Immature natural killer cell (primary cell): ENCODE data around the gene CNGA4. TPM values are rescaled to one million over a fixed set of nuclear protein-coding genes. Genes with fewer than 3 reads are reported as not detected.

ENCODE experiments used
- DNase-seq, 3 donors: peaks; one replicate each; pipeline ENCODE4 v3.0.0; 2022; ENCODE audit warnings: mixed read lengths in 1 of 3
- H3K27ac Mint-ChIP-seq, 6 donors: one replicate each; pipeline ENCODE4 v1.8.0; 2020; ENCODE audit warnings: mixed read lengths in 6 of 6, mild to moderate bottlenecking in 5 of 6, inconsistent platforms in 4 of 6, moderate library complexity in 3 of 6
- H3K27me3 Mint-ChIP-seq, 3 donors: one replicate each; pipeline ENCODE4 v1.8.0; 2020 to 2021; ENCODE audit warnings: low read depth in 3 of 3, mild to moderate bottlenecking in 3 of 3, mixed read lengths in 3 of 3, moderate library complexity in 3 of 3, inconsistent platforms in 1 of 3
- H3K36me3 Mint-ChIP-seq, 3 donors: one replicate each; pipeline ENCODE4 v1.8.0; 2020; ENCODE audit warnings: mixed read lengths in 3 of 3, inconsistent platforms in 2 of 3, mild to moderate bottlenecking in 2 of 3
- H3K4me1 Mint-ChIP-seq, 2 donors: one replicate each; pipeline ENCODE4 v1.8.0; 2020; ENCODE audit warnings: inconsistent platforms in 2 of 2, mild to moderate bottlenecking in 2 of 2, mixed read lengths in 2 of 2, moderate library complexity in 1 of 2
- H3K4me3 Mint-ChIP-seq, 5 donors: one replicate each; pipeline ENCODE4 v1.8.0; 2020; ENCODE audit warnings: mild to moderate bottlenecking in 5 of 5, mixed read lengths in 5 of 5, inconsistent platforms in 3 of 5, moderate library complexity in 3 of 5
- H3K9me3 Mint-ChIP-seq, 6 donors: one replicate each; pipeline ENCODE4 v1.8.0; 2020; ENCODE audit warnings: mild to moderate bottlenecking in 6 of 6, mixed read lengths in 6 of 6, inconsistent platforms in 4 of 6, moderate library complexity in 3 of 6
- polyA plus RNA-seq, 3 donors: library from polyadenylated mRNA; unstranded; fragments of 300-500 nt; fragmentation: Illumina TruSeq; gene quantifications; one replicate each; pipeline ENCODE4 v1.2.3, GENCODE V29; 2021

The CNGA4 gene
- not detected for polyA plus RNA-seq

GRCh38 chr11:6238902-6239301, at the start of gene CNGA4:
CNGA4 (plus strand) TSS chr11:6239089; CDS start chr11:6239207, 118 bp downstream.
- H3K27me3 Mint-ChIP-seq = peaks cover 3 to 7% (median 5%) of the 10 kb centered on the region in 3 donors
- no peak within 1 kb of the TSS for H3K4me3 Mint-ChIP-seq
- no peak within 1 kb of the TSS for H3K27ac Mint-ChIP-seq
- peaks cover 12 to 17% of the 10 kb centered on the region in 2 donors for H3K4me1 Mint-ChIP-seq
- DNase-seq = no peak
- H3K36me3 Mint-ChIP-seq = no peaks in the 10 kb centered on the region
- H3K9me3 Mint-ChIP-seq = no peaks in the 10 kb centered on the region

- H3K36me3 Mint-ChIP-seq = peaks cover 0 to 3% (median 0%) of the 10 kb centered on the region in 3 donors
- no peak overlapping the region for H3K4me3 Mint-ChIP-seq
- peaks cover 0 to 1% (median 0%) of the 10 kb centered on the region in 3 donors for H3K27me3 Mint-ChIP-seq
- H3K4me1 Mint-ChIP-seq = peaks cover 10 to 22% of the 10 kb centered on the region in 2 donors
- H3K27ac Mint-ChIP-seq = no peak overlapping the region
- H3K9me3 Mint-ChIP-seq = peaks cover 0 to 2% (median 0%) of the 10 kb centered on the region in 6 donors
- no peak for DNase-seq
These were observed 47.1 kb upstream of the CNGA4 start for GRCh38 chr11:6191742-6192141.

- Mint-ChIP-seq H3K4me3 (no peak overlapping the region), H3K36me3 (peaks cover 0 to 3% (median 0%) of the 10 kb centered on the region in 3 donors), H3K27me3 (peaks cover 2 to 3% (median 2%) of the 10 kb centered on the region in 3 donors), H3K9me3 (peaks cover 0 to 2% (median 0%) of the 10 kb centered on the region in 6 donors), H3K27ac (peak overlapping the region in 4 of 6 donors; percentile 25 to 69 (median 48)), H3K4me1 (peaks cover 34 to 46% of the 10 kb centered on the region in 2 donors)
- DNase-seq = no peak
These were observed 44.8 kb upstream of the CNGA4 start for GRCh38 chr11:6194065-6194581.

GRCh38 chr11:6196396-6196795, 42.5 kb upstream of the CNGA4 start:
- peak; percentile 50 to 67 (median 59) for DNase-seq
- Mint-ChIP-seq H3K27ac (peak overlapping the region; percentile 67 to 92 (median 86)), H3K4me3 (peak overlapping the region; percentile 18 to 79 (median 70)), H3K36me3 (peaks cover 0 to 6% (median 0%) of the 10 kb centered on the region in 3 donors), H3K9me3 (peaks cover 0 to 2% (median 0%) of the 10 kb centered on the region in 6 donors), H3K27me3 (peaks cover 2 to 3% (median 2%) of the 10 kb centered on the region in 3 donors), H3K4me1 (peaks cover 54 to 67% of the 10 kb centered on the region in 2 donors)

GRCh38 chr11:6197466-6198200, 41.3 kb upstream of the CNGA4 start:
- Mint-ChIP-seq H3K4me3 (peak overlapping the region in 4 of 5 donors; percentile 9 to 70 (median 42)), H3K27me3 (peaks cover 2 to 3% (median 2%) of the 10 kb centered on the region in 3 donors), H3K4me1 (peaks cover 66 to 78% of the 10 kb centered on the region in 2 donors), H3K36me3 (peaks cover 0 to 6% (median 0%) of the 10 kb centered on the region in 3 donors), H3K9me3 (peaks cover 0 to 2% (median 0%) of the 10 kb centered on the region in 6 donors), H3K27ac (peak overlapping the region in 5 of 6 donors; percentile 82 to 88 (median 84))
- no peak for DNase-seq

- no peak for DNase-seq
- H3K27me3 Mint-ChIP-seq = peaks cover 2 to 4% (median 3%) of the 10 kb centered on the region in 3 donors
- peaks cover 0 to 6% (median 0%) of the 10 kb centered on the region in 3 donors for H3K36me3 Mint-ChIP-seq
- H3K4me1 Mint-ChIP-seq = peaks cover 83 to 91% of the 10 kb centered on the region in 2 donors
- H3K4me3 Mint-ChIP-seq = peak within 1 kb of the TSS in 2 of 5 donors; percentile 38 to 73
- peak within 1 kb of the TSS; percentile 28 to 91 (median 86) for H3K27ac Mint-ChIP-seq
- H3K9me3 Mint-ChIP-seq = peaks cover 0 to 2% (median 0%) of the 10 kb centered on the region in 6 donors
These were observed 39.6 kb upstream of the CNGA4 start, which contains the start of gene OR52W1 for GRCh38 chr11:6199174-6199810. OR52W1 (plus strand) TSS chr11:6199224; CDS start chr11:6199224, 0 bp downstream.

- Mint-ChIP-seq H3K27me3 (peaks cover 2 to 4% (median 3%) of the 10 kb centered on the region in 3 donors), H3K4me3 (peak overlapping the region; percentile 52 to 82 (median 73)), H3K9me3 (peaks cover 0 to 2% (median 0%) of the 10 kb centered on the region in 6 donors), H3K36me3 (peaks cover 5 to 6% (median 5%) of the 10 kb centered on the region in 3 donors), H3K4me1 (peaks cover 86 to 96% of the 10 kb centered on the region in 2 donors), H3K27ac (peak overlapping the region; percentile 85 to 96 (median 90))
- peak; percentile 68 to 76 (median 74) for DNase-seq
These were observed 37.9 kb upstream of the CNGA4 start for GRCh38 chr11:6200975-6201374.

GRCh38 chr11:6201481-6201880, 37.4 kb upstream of the CNGA4 start:
- Mint-ChIP-seq H3K27ac (peak overlapping the region; percentile 85 to 96 (median 90)), H3K4me1 (peaks cover 82 to 90% of the 10 kb centered on the region in 2 donors), H3K4me3 (peak overlapping the region; percentile 52 to 82 (median 73)), H3K9me3 (peaks cover 0 to 1% (median 0%) of the 10 kb centered on the region in 6 donors), H3K36me3 (peaks cover 3 to 5% (median 5%) of the 10 kb centered on the region in 3 donors), H3K27me3 (peaks cover 2 to 4% (median 3%) of the 10 kb centered on the region in 3 donors)
- DNase-seq = peak in 2 of 3 donors; percentile 21 to 42

GRCh38 chr11:6202041-6202440, 36.8 kb upstream of the CNGA4 start:
- Mint-ChIP-seq H3K4me1 (peaks cover 82 to 86% of the 10 kb centered on the region in 2 donors), H3K27ac (peak overlapping the region; percentile 85 to 96 (median 90)), H3K36me3 (peaks cover 3 to 10% (median 5%) of the 10 kb centered on the region in 3 donors), H3K4me3 (peak overlapping the region; percentile 52 to 82 (median 73)), H3K27me3 (peaks cover 2 to 4% (median 3%) of the 10 kb centered on the region in 3 donors), H3K9me3 (no peaks in the 10 kb centered on the region)
- DNase-seq = no peak

- Mint-ChIP-seq H3K27ac (peak overlapping the region; percentile 84 to 95 (median 88)), H3K36me3 (peaks cover 3 to 11% (median 5%) of the 10 kb centered on the region in 3 donors), H3K27me3 (peaks cover under 1 to 2% (median 2%) of the 10 kb centered on the region in 3 donors), H3K4me1 (peaks cover 71 to 74% of the 10 kb centered on the region in 2 donors), H3K4me3 (peak overlapping the region; percentile 66 to 85 (median 74)), H3K9me3 (no peaks in the 10 kb centered on the region)
- peak; percentile 46 to 54 (median 52) for DNase-seq
These were observed 35.6 kb upstream of the CNGA4 start for GRCh38 chr11:6203327-6203726.

GRCh38 chr11:6204706-6205105, 34.2 kb upstream of the CNGA4 start:
- Mint-ChIP-seq H3K4me3 (no peak overlapping the region), H3K4me1 (peaks cover 60 to 64% of the 10 kb centered on the region in 2 donors), H3K27ac (peak overlapping the region in 4 of 6 donors; percentile 9 to 88 (median 50)), H3K9me3 (no peaks in the 10 kb centered on the region), H3K27me3 (peaks cover 0 to 2% (median 0%) of the 10 kb centered on the region in 3 donors), H3K36me3 (peaks cover 9 to 19% (median 11%) of the 10 kb centered on the region in 3 donors)
- DNase-seq = no peak

GRCh38 chr11:6205366-6205765, 33.5 kb upstream of the CNGA4 start, which contains the start of gene C11orf42:
C11orf42 (plus strand) TSS chr11:6205557; CDS start chr11:6205616, 59 bp downstream.
- no peak for DNase-seq
- Mint-ChIP-seq H3K4me1 (peaks cover 54 to 58% of the 10 kb centered on the region in 2 donors), H3K4me3 (no peak within 1 kb of the TSS), H3K9me3 (no peaks in the 10 kb centered on the region), H3K27me3 (peaks cover 0 to 2% (median 0%) of the 10 kb centered on the region in 3 donors), H3K27ac (peak within 1 kb of the TSS in 5 of 6 donors; percentile 39 to 95 (median 70)), H3K36me3 (peaks cover 9 to 20% (median 11%) of the 10 kb centered on the region in 3 donors)
